ENCODE results near the gene SFT2D1. TPM values are rescaled to one million over a fixed set of nuclear protein-coding genes. Genes with fewer than 3 reads are reported as not detected.

The SFT2D1 gene
- total RNA-seq, 1 donor from 2014 or later, result 29.1 TPM

- Mint-ChIP-seq H3K27me3 (ENCODE audit: unreplicated experiment) (peaks cover 3% of the 10 kb centered on the region), H3K36me3 (ENCODE audit: low read depth, unreplicated experiment) (peaks cover 17% of the 10 kb centered on the region), H3K9me3 (ENCODE audit: unreplicated experiment) (no peaks in the 10 kb centered on the region), H3K27ac (ENCODE audit: unreplicated experiment) (peak overlapping the region; percentile 42), H3K4me3 (ENCODE audit: unreplicated experiment) (no peak overlapping the region), H3K4me1 (ENCODE audit: unreplicated experiment) (peaks cover 33% of the 10 kb centered on the region)
- peak; percentile 76 for DNase-seq (ENCODE audit: low spot score)
- TF ChIP-seq, protein P1, sequence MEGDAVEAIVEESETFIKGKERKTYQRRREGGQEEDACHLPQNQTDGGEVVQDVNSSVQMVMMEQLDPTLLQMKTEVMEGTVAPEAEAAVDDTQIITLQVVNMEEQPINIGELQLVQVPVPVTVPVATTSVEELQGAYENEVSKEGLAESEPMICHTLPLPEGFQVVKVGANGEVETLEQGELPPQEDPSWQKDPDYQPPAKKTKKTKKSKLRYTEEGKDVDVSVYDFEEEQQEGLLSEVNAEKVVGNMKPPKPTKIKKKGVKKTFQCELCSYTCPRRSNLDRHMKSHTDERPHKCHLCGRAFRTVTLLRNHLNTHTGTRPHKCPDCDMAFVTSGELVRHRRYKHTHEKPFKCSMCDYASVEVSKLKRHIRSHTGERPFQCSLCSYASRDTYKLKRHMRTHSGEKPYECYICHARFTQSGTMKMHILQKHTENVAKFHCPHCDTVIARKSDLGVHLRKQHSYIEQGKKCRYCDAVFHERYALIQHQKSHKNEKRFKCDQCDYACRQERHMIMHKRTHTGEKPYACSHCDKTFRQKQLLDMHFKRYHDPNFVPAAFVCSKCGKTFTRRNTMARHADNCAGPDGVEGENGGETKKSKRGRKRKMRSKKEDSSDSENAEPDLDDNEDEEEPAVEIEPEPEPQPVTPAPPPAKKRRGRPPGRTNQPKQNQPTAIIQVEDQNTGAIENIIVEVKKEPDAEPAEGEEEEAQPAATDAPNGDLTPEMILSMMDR (IDR thresholded peaks at IDR 0.05; ENCODE audit: unreplicated experiment), result no peak
Measured at GRCh38 chr6:166330612-166331011, 11.7 kb downstream of the SFT2D1 start.

GRCh38 chr6:166325383-166326042 lies 16.8 kb downstream of the SFT2D1 start:
- Mint-ChIP-seq H3K4me3 (ENCODE audit: unreplicated experiment) (no peak overlapping the region), H3K27ac (ENCODE audit: unreplicated experiment) (no peak overlapping the region), H3K9me3 (ENCODE audit: unreplicated experiment) (no peaks in the 10 kb centered on the region), H3K4me1 (ENCODE audit: unreplicated experiment) (peaks cover 12% of the 10 kb centered on the region), H3K27me3 (ENCODE audit: unreplicated experiment) (no peaks in the 10 kb centered on the region), H3K36me3 (ENCODE audit: low read depth, unreplicated experiment) (peaks cover 11% of the 10 kb centered on the region)
- TF ChIP-seq, protein P1 (IDR thresholded peaks at IDR 0.05; ENCODE audit: unreplicated experiment), result no peak
- DNase-seq (ENCODE audit: low spot score), result no peak

GRCh38 chr6:166323395-166323794 lies 18.9 kb downstream of the SFT2D1 start:
- Mint-ChIP-seq H3K27me3 (ENCODE audit: unreplicated experiment) (peaks cover 4% of the 10 kb centered on the region), H3K4me1 (ENCODE audit: unreplicated experiment) (peaks cover 13% of the 10 kb centered on the region), H3K36me3 (ENCODE audit: low read depth, unreplicated experiment) (peaks cover 23% of the 10 kb centered on the region), H3K27ac (ENCODE audit: unreplicated experiment) (no peak overlapping the region), H3K9me3 (ENCODE audit: unreplicated experiment) (no peaks in the 10 kb centered on the region), H3K4me3 (ENCODE audit: unreplicated experiment) (no peak overlapping the region)
- TF ChIP-seq, protein P1 (IDR thresholded peaks at IDR 0.05; ENCODE audit: unreplicated experiment), result no peak
- no peak for DNase-seq (ENCODE audit: low spot score)

DNA sequence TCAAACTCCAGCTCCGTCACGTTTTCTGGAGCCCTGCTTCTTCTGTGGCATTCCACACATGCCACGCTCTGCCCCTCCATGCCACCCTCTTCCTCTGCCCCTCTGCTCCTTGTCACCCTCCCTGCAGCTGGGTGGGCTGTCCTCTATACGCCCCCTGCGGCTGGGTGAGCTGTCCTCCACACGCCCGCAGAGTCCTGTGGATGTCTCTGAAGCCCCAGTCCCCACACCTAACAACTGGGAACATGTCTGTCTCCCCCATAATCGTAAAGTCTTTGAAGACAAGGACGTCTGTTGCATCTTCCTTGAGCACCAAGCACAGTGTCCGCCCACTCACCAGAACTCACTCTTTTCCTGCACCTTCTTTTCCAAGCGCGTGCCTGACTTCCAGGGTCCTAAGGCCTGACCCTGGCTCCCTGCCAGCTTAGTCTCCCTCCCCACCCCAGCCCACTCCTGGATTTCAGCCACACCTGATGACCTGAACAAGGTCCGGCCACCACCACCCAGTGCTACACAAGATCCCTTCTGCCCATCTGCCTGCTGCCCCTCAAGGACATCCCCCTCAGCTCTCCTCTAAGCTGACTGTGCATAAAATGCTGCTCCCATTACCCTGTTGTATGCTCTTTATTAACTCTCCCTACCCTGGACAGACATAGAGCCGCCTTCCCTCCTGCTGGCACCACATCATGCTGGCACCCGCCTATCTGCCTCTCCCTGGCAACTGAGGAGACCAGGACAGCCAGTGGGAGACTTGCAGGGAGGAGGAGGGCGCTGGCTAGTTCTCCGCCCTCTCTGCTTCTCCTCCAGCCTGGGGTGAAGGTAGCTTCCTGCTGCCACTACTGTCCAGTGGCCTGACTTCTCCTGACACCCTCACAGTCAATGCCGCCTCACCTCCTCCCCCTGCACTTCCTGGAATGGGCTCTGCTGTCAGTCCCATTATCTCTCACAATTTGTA lies 23.4 kb downstream of the SFT2D1 start:
- Mint-ChIP-seq H3K4me3 (ENCODE audit: unreplicated experiment) (peak overlapping the region; percentile 78), H3K4me1 (ENCODE audit: unreplicated experiment) (peaks cover 13% of the 10 kb centered on the region), H3K27me3 (ENCODE audit: unreplicated experiment) (peaks cover 4% of the 10 kb centered on the region), H3K9me3 (ENCODE audit: unreplicated experiment) (no peaks in the 10 kb centered on the region), H3K27ac (ENCODE audit: unreplicated experiment) (peak overlapping the region; percentile 74), H3K36me3 (ENCODE audit: low read depth, unreplicated experiment) (peaks cover 11% of the 10 kb centered on the region)
- no peak for DNase-seq (ENCODE audit: low spot score)
- TF ChIP-seq, protein P1 (IDR thresholded peaks at IDR 0.05; ENCODE audit: unreplicated experiment), result no peak
